Choroid plexus epithelial cell (primary cell): ENCODE results near the gene SPINK4.

Experiments used
- DNase-seq: peaks from one replicate; pipeline ENCODE4 v3.0.0-alpha.2; 2010; ENCODE audit warnings: low read depth
- H3K4me3 ChIP-seq: 2 replicates; pipeline ENCODE4 v1.5.1; 2011; ENCODE audit warnings: low read depth, mild to moderate bottlenecking, control low read depth, low read length, moderate library complexity
- CTCF ChIP-seq: conservative IDR thresholded peaks from 2 replicates; pipeline ENCODE4 v1.5.1; 2011; ENCODE audit warnings: low read depth, mild to moderate bottlenecking, control low read depth, inconsistent platforms, low read length, moderate library complexity

The SPINK4 gene

GRCh38 chr9:33202018-33202417 lies 37.9 kb upstream of the SPINK4 start:
- no peak overlapping the region for H3K4me3 ChIP-seq
- no peak for DNase-seq
- TF ChIP-seq CTCF: no peak

- peak; percentile 9 for TF ChIP-seq CTCF
- peak; percentile 91 for DNase-seq
- no peak overlapping the region for H3K4me3 ChIP-seq
Measured at GRCh38 chr9:33202552-33203201, 37.3 kb upstream of the SPINK4 start.

GRCh38 chr9:33209394-33209793 lies 30.6 kb upstream of the SPINK4 start:
- no peak overlapping the region for H3K4me3 ChIP-seq
- DNase-seq: no peak
- no peak for TF ChIP-seq CTCF

GRCh38 chr9:33210006-33210715 lies 29.8 kb upstream of the SPINK4 start:
- no peak for TF ChIP-seq CTCF
- DNase-seq: no peak
- H3K4me3 ChIP-seq: no peak overlapping the region

GRCh38 chr9:33211695-33212393 lies 28.1 kb upstream of the SPINK4 start:
- peak; percentile 61 for DNase-seq
- no peak overlapping the region for H3K4me3 ChIP-seq
- TF ChIP-seq CTCF: no peak

- TF ChIP-seq CTCF: no peak
- no peak for DNase-seq
- H3K4me3 ChIP-seq: no peak overlapping the region
Measured at GRCh38 chr9:33220681-33221567, 19.0 kb upstream of the SPINK4 start.
